Stimulated activated CD8-positive, alpha-beta memory T cell treated with anti-CD3 and anti-CD28 coated beads, Interleukin-7, amount 100 ng/mL, for 4 hours (primary cell): ENCODE measurements around the gene ATL1.
"Not testable (repeated sequence)": the region's sequence is repeated elsewhere in the genome, so short reads cannot be mapped to it uniquely, and the experiment has no call there.

Experiments used
- DNase-seq, 2 donors: peaks; one replicate each; pipeline ENCODE4 v3.0.0-alpha.2; 2020; ENCODE audit warnings: low read depth in 2 of 2

Gene ATL1

DNA sequence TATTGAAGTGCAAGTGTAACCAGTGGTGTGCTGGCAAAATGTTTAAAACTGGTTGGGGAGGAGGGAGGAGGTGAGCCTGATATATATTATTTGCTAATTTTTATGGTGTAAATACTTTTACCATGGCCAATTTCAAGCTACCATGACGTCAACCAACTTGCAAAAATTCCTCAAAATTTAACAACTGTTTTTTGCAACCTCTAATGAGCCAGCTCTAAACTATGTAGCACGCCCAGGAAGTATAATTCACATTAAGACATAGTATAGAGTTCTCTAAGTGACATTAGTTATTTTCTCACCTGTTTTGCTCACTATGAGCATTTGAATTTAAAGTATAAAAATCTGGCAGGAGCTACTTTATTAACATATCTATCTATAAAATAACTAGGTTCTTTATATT, 41.4 kb downstream of the ATL1 start:
- DNase-seq: no peak

DNA sequence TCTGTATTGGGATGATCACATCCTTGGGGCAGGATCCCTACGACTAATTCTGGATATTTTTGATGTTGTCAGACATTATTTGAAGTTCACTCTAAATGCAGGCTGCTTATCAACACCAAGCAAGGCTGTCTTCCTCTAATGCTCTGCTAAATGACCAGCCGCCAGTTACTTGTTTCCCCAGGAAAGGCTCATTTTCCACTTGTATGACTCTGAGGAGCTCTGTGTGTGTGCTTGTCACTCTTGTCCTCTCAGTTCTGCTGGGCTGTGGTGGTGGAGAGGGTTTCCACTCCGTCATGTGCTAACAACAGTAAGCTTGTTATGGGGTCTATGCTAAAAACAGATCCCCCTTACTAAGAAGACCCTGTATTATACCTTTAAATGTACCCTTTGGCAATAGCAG, 42.1 kb downstream of the ATL1 start:
- DNase-seq: no peak

GRCh38 chr14:50603565-50603964, 43.6 kb downstream of the ATL1 start:
- no peak for DNase-seq

GRCh38 chr14:50605766-50606165, 45.8 kb downstream of the ATL1 start:
- no peak for DNase-seq

DNA sequence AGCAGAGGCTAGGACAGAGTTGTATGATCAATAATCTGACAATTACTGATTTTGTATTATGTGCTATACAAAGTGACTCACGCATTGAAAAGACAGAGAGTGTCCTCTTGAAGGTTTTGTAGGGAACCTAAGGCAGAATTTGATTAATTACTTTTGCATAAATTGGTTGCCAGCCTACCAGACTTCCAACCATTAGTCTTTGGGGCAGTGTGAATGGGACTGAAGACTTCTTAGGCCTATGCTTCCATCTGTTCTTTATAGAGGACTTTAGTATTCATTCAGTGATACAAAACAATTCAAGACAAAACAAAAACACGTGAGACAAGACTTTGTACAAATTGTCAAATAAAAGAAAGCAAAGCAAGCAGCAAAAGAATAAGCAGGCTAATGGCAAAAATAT, 46.5 kb downstream of the ATL1 start:
- no peak for DNase-seq

DNA sequence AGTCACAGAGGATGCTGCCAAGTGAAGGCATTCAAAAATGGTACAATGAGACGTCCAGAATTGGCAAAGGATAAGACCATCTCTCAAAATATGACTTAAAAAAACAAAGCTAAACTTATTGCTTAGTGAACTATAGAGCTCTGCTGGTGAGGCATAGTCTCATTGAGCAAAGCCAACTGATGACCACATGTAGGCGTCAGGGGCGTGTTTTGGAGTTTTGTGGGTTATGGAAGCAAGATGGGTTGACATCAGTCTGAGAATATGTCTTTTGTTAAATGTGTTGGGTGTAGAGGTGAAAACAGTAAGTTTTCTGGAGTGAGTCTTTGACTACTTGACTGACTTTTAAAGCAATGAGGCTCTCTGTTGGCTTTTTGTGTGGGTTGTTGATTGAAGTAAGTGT, 47.2 kb downstream of the ATL1 start:
- DNase-seq: no peak

- DNase-seq: no peak
Observed at GRCh38 chr14:50607761-50608160, 47.8 kb downstream of the ATL1 start.

DNA sequence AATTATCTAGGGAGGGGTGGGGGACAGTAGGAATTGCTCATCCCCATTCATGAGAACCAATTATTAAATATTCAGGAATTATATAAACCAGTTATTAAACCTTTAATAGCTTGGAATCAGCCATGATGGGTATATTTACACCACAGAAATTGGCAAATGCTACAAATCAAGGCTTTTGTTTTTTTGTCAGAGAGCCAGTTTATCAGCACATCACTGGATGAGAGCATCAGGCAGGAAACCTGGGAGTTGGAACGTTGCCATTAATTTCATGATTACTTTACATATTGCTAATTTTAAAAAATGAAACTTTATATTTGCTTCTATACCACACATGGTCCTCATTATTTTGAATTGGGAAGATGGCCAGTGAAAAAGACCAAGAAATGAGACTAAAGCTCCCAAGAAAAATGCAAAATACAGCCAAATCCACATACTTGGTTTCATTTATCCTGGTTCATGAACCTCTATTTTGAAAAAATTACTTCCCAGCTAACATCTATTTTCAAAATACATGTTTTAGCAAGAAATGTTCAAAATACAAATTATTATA, 48.4 kb downstream of the ATL1 start:
- no peak for DNase-seq

- DNase-seq: no peak
Observed at GRCh38 chr14:50610465-50610864, 50.5 kb downstream of the ATL1 start.

GRCh38 chr14:50612806-50613205, 52.9 kb downstream of the ATL1 start:
- no peak for DNase-seq

- no peak for DNase-seq
Observed at GRCh38 chr14:50615056-50615455, 55.1 kb downstream of the ATL1 start.

GRCh38 chr14:50615552-50615951, 55.6 kb downstream of the ATL1 start:
- DNase-seq: no peak

- no peak for DNase-seq
Observed at GRCh38 chr14:50616275-50616674, 56.3 kb downstream of the ATL1 start.

DNA sequence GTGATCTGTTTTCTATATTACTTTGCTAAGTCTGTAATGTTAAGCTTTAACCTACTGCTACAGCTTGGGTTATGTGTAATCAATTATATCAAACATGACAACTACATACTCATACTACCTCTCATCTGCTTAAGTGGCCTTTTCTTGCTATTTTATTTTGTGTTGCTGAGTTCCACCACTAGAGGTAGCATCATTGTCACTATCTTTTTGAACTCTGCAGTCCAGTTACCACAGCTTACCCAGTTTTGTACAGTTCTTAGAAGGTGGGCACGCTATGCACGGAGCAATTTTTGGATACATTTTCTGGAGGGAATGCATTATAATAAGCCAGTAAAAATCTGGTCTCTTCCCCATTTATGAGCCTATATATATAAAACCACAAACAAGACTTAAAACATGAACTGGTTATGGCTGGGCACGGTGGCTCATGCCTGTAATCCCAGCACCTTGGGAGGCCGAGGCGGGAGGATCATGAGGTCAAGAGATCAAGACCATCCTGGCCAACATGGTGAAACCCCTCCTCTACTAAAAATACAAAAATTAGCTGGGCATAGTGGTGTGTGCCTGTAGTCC, 59.7 kb downstream of the ATL1 start:
- DNase-seq: no peak

GRCh38 chr14:50620341-50620740, 60.4 kb downstream of the ATL1 start:
- no peak for DNase-seq

- no peak for DNase-seq
Observed at GRCh38 chr14:50622978-50623377, 63.0 kb downstream of the ATL1 start.

GRCh38 chr14:50624447-50624846, 64.5 kb downstream of the ATL1 start:
- DNase-seq: no peak

DNA sequence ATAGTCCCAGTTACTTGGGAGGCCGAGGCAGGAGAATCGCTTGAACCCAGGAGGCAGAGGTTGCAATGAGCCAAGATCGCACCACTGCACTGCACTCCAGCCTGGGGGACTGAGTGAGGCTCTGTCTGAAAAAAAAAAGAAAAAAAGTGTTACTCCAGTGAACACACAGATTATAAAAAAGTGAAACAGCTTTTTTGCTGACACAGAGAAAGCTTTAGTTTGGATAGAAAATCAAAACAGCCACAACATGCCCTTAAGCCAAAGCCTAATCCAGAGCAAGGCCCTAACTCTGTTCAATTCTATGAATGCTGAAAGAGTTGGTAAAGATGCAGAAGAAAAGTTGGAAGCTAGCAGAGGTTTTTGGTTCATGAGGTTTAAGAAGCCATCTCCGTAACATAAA, 65.0 kb downstream of the ATL1 start:
- DNase-seq: not testable (repeated sequence)

DNA sequence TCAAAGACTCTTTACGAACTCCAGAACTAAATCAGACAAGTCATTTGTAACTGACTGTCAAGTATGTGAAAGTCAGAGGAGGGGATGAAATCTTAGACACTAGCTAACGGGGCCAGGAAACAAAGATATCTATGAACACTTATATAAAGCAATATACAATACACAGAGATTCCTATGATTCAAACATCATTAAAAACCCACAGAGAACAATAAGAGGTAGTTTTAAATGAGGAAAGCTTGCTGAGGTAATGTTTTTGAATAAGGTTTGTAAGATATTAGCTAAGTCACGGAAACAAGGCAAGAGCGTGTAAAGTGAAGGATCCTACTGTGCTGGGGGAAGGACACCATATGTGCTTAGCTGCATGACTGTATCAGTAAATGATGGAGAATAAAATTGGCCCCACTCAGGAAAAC, 71.5 kb downstream of the ATL1 start:
- DNase-seq: no peak

DNA sequence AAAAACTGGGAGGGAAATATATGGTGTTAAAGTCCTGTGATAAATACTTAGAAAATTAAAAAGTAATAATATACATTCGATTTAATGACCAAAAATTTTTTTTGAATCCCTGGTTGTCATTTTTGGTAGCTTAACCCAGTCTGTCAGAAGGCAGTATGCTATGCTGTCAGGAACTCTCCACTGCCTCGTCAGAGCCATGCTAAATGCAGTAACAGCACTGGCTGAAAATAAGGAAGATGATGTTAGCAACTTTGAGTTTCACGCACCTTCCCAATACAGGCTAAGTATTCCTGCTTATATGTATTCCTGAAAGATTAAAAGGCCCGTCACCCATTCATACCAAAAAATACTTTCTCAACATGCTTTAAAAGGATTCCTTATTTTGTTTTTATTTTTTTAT, 74.0 kb downstream of the ATL1 start:
- no peak for DNase-seq

DNA sequence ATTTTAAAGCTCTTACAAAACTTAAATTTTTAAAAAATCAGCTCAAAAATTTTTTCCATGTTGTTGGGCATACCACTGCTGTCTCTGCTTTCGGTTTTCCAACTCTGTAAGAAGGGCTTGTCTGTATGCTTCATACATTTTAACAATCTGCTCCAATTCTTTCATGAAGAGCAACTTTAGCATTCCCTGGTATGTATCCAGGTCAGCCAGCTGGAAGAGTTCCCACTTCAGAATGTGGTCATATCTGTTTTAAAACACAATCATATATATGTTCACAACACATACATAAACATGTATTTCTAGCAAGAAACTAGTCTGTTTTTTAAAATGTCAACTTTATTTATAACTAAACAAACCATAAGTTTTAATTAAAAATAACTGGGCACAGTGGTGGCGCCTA, 75.2 kb downstream of the ATL1 start:
- no peak for DNase-seq

GRCh38 chr14:50647282-50647681, 87.3 kb downstream of the ATL1 start:
- no peak for DNase-seq

DNA sequence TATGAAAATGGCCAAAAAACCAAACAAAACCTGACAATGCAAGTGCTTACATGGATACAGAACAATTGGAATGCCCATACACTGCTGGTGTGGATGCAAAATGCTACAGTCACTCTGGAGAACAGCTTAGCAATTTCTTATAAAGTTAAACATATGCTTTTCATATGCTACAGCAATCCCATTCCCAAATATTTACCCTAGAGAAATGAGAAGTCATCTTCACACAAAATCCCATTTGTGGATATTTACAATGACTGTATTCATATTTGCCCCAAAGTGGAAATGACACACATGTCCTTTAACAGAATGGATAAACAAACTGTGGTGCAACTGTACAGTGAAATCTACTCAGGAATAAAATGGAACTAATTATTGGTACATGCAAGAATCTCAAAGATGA, 87.8 kb downstream of the ATL1 start:
- no peak for DNase-seq

- DNase-seq: no peak
Observed at GRCh38 chr14:50649691-50650090, 89.7 kb downstream of the ATL1 start.
